ENCODE results near the gene RCAN2. TPM values are rescaled to one million over a fixed set of nuclear protein-coding genes. Genes with fewer than 3 reads are reported as not detected.

RCAN2 gene
- total and polyA plus RNA-seq, 2 donors (not counting 3 experiments of a cell fraction or from before 2014, with no cell fraction given): 0.07 to 0.33 TPM

GRCh38 chr6:46419576-46420002 lies 71.7 kb downstream of the RCAN2 start:
- no peak overlapping the region for H3K4me2 ChIP-seq (ENCODE audit: insufficient read depth, low read length)
- ChIA-PET POLR2A (no interaction called here), CTCF (interaction anchor here (0.7 to 4.9 kb wide), 13 partner anchors 9 to 890 kb away, joined by 3 to 36 read pairs (median 6); partner anchors contain the start of gene RCAN2)
- H3K4me1 ChIP-seq (ENCODE audit: control insufficient read depth, extremely low read depth, insufficient read depth, low read length): no peaks in the 10 kb centered on the region
- no peak overlapping the region for H2AFZ ChIP-seq (ENCODE audit: low read depth, low read length)
- H3K27ac ChIP-seq (ENCODE audit: insufficient read depth, low read depth, low read length): no peak overlapping the region
- H3K27me3 ChIP-seq (ENCODE audit: control insufficient read depth in 2 of 2, insufficient read depth in 2 of 2, low read length in 2 of 2): peaks cover 4 to 12% of the 10 kb centered on the region in 2 experiments
- no peak overlapping the region for H3K4me3 ChIP-seq (replicated peaks in 1 of 3; ENCODE audit: insufficient read depth in 1 of 3, low read depth in 1 of 3, low read length in 3 of 3)
- no peaks in the 10 kb centered on the region for H4K20me1 ChIP-seq (replicated peaks; ENCODE audit: control insufficient read depth, extremely low read depth, insufficient read depth, low read length)
- dilution Hi-C loops (cut with MboI; ENCODE audit: extremely low pct_ligation_motif_present, low sequenced_read_pairs): no loop called here
- intact Hi-C loops (cut with micrococcal nuclease): loop anchor here (1.0 to 5.0 kb wide), 6 partner anchors 72 to 888 kb away; partner anchors contain the start of genes RCAN2 and TNFRSF21
- TF ChIP-seq MAX (IDR thresholded peaks at IDR 0.05; ENCODE audit: insufficient read depth, insufficient read length) (no peak), JUN (IDR thresholded peaks at IDR 0.05; ENCODE audit: borderline replicate concordance, insufficient read depth, insufficient read length, low read depth) (no peak), FOS (IDR thresholded peaks at IDR 0.05; ENCODE audit: borderline replicate concordance, insufficient read depth, low read length) (no peak), GATA2 (IDR thresholded peaks at IDR 0.05; ENCODE audit: insufficient read depth, insufficient read length, low read depth, low read length) (no peak), POLR2AphosphoS5 (IDR thresholded peaks at IDR 0.05; ENCODE audit: insufficient read depth, low read depth, low read length) (no peak), POLR2A (IDR thresholded peaks at IDR 0.05; ENCODE audit: low read depth, low read length) (no peak), CTCF (IDR thresholded peaks at IDR 0.05; ENCODE audit: extremely low read depth in 1 of 2, insufficient read depth in 1 of 2, low read depth in 1 of 2, low read length in 2 of 2) (peak; percentile 46 to 63), EZH2 (IDR thresholded peaks at IDR 0.05; ENCODE audit: borderline replicate concordance, low read depth, low read length, severe bottlenecking) (no peak)
- H3K9me3 ChIP-seq (replicated peaks; ENCODE audit: control insufficient read depth, insufficient read depth, low read length): no peaks in the 10 kb centered on the region
- H3K36me3 ChIP-seq (ENCODE audit: control insufficient read depth in 2 of 2, extremely low read depth in 1 of 2, insufficient read depth in 2 of 2, low read length in 2 of 2): no peaks in the 10 kb centered on the region
- no peaks in the 10 kb centered on the region for H3K9me1 ChIP-seq (replicated peaks; ENCODE audit: control insufficient read depth, extremely low read depth, insufficient read depth, low read length)
- H3K79me2 ChIP-seq (ENCODE audit: control insufficient read depth, insufficient read depth, low read length): no peaks in the 10 kb centered on the region
- FAIRE-seq (peak; percentile 68), DNase-seq (ENCODE audit: low read depth, low spot score) (peak; percentile 63)
- H3K9ac ChIP-seq (replicated peaks; ENCODE audit: extremely low read depth, insufficient read depth, low read length): no peak overlapping the region
- BruUV-seq (replicated peaks): no TSS peak
